ENCODE results near the gene HECW1.

HECW1 gene

DNA sequence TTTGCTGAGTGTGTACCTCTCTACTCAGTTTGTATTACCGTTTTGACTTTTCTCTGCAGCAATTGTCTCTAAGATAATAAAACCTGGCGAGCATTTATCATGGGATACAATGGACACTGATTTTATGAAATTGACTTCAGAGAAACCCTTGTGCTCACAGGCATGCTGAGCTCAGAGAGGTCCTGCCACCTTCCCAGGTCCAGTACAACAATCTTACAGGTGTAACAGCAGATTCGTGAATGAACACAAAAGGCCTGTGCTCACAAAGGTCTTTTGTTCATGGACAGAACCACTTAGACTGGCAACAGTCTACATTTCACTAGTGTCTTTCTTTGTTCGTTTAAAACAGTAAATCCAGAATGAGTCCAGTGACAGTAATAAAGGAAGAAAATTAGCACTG is 43.2 kb downstream of the HECW1 start:
- TF ChIP-seq, protein P1, sequence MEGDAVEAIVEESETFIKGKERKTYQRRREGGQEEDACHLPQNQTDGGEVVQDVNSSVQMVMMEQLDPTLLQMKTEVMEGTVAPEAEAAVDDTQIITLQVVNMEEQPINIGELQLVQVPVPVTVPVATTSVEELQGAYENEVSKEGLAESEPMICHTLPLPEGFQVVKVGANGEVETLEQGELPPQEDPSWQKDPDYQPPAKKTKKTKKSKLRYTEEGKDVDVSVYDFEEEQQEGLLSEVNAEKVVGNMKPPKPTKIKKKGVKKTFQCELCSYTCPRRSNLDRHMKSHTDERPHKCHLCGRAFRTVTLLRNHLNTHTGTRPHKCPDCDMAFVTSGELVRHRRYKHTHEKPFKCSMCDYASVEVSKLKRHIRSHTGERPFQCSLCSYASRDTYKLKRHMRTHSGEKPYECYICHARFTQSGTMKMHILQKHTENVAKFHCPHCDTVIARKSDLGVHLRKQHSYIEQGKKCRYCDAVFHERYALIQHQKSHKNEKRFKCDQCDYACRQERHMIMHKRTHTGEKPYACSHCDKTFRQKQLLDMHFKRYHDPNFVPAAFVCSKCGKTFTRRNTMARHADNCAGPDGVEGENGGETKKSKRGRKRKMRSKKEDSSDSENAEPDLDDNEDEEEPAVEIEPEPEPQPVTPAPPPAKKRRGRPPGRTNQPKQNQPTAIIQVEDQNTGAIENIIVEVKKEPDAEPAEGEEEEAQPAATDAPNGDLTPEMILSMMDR (conservative IDR thresholded peaks at IDR 0.05; ENCODE audit: control insufficient read depth, insufficient read depth, low read depth, low read length): no peak
- no peak for DNase-seq (ENCODE audit: low read depth)
- H3K4me3 ChIP-seq (ENCODE audit: control insufficient read depth, low read depth, low read length): no peak overlapping the region

DNA sequence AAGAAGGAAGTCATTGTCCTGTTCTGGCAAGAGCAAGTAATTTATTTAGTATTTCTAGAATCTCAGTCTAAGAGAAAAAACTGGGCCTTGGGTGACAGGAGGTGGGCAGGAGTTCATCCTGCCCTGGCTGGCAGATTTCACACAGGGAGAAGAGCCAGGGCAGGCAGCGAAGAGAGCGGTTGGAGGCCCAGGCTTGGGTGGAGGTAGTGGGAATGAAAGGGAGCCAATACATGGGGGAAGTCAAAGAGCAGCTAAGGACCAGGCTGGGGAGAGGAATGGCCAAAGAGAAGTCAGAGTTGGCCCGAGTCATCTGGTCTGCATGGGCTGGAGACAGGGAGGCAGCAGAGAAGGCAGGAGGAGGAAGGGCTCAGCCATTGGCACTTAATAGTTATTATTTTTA is 51.4 kb downstream of the HECW1 start:
- no peak overlapping the region for H3K4me3 ChIP-seq (ENCODE audit: control insufficient read depth, low read depth, low read length)
- TF ChIP-seq, protein P1 (conservative IDR thresholded peaks at IDR 0.05; ENCODE audit: control insufficient read depth, insufficient read depth, low read depth, low read length): no peak
- DNase-seq (ENCODE audit: low read depth): no peak

DNA sequence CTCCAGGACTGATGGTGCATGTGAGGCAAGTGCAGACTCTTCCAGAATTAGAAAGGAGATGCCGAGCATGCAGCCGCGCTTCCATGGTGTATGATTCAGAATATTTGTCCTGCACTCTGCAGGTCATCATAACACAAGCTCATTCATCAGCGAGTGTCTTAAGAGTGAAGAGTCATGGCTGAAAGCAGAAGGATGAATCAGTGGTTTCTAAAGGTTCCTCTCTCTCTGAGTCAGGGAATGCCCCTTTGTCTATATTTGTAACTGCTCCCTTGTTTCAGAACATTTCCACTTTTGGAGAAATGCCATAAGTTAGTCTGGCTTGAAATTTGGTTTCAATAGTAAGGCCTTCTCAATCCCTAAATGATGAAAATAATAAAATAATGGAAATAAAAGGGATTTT is 52.3 kb downstream of the HECW1 start:
- H3K4me3 ChIP-seq (ENCODE audit: control insufficient read depth, low read depth, low read length): no peak overlapping the region
- TF ChIP-seq, protein P1 (conservative IDR thresholded peaks at IDR 0.05; ENCODE audit: control insufficient read depth, insufficient read depth, low read depth, low read length): no peak
- DNase-seq (ENCODE audit: low read depth): peak; percentile 99

DNA sequence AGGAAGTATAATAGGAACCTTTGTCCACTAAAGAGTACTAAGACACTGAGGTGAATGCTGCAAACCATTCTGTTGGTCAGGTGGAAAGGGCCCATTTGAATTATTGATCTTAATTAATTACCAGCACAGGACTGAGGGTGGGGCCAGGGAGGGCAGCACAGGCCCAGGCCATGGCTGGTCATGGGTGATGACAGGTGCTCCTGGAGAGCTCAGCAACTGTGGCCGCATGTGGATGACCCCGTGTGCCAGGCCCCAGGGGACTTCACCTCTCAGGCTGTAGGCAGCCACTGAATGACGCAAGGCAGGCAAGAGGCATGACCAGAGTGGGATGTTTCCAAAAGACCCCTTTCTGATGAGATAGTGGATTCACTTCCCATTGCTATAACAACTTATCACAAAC is 54.2 kb downstream of the HECW1 start:
- no peak overlapping the region for H3K4me3 ChIP-seq (ENCODE audit: control insufficient read depth, low read depth, low read length)
- DNase-seq (ENCODE audit: low read depth): no peak
- TF ChIP-seq, protein P1 (conservative IDR thresholded peaks at IDR 0.05; ENCODE audit: control insufficient read depth, insufficient read depth, low read depth, low read length): no peak

DNA sequence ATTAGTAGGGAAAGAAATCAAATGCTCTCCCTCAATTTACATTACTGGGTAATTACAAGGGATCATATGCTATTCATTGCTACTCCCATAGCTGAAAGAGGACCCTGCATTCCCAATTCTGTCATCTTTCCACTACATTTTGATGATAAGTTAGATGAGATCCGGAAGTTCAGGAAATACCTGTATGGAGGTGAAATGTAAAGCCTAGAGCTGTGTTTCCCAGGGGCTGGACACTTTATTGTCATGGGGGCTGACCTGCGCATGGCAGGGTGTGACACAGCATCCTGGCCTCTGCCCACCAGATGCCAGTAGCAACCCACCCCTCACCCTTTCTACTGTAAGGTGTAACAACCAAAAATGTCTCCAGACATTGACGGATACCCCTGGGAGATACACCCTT is 56.6 kb downstream of the HECW1 start:
- no peak overlapping the region for H3K4me3 ChIP-seq (ENCODE audit: control insufficient read depth, low read depth, low read length)
- no peak for DNase-seq (ENCODE audit: low read depth)
- TF ChIP-seq, protein P1 (conservative IDR thresholded peaks at IDR 0.05; ENCODE audit: control insufficient read depth, insufficient read depth, low read depth, low read length): no peak

DNA sequence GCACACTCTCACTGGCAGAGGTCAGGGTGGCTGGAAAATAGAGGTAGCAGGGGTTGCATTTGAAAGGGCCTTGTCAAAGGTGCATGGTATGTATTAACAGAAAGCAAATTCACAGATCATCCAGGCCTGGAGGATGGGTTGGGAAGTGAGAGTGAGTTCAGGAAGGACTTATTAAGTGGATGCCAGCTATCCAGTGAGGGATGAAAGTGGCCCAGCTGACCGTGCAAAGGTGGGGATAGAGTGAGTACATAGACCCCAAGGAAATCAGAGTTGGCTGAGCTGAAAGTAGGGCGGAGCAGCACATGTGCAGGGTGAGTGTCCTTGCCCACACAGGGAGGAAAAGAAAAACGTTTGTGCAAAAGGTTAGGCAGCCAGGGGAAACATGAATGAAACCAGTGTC is 58.1 kb downstream of the HECW1 start:
- no peak for DNase-seq (ENCODE audit: low read depth)
- H3K4me3 ChIP-seq (ENCODE audit: control insufficient read depth, low read depth, low read length): no peak overlapping the region
- TF ChIP-seq, protein P1 (conservative IDR thresholded peaks at IDR 0.05; ENCODE audit: control insufficient read depth, insufficient read depth, low read depth, low read length): no peak

DNA sequence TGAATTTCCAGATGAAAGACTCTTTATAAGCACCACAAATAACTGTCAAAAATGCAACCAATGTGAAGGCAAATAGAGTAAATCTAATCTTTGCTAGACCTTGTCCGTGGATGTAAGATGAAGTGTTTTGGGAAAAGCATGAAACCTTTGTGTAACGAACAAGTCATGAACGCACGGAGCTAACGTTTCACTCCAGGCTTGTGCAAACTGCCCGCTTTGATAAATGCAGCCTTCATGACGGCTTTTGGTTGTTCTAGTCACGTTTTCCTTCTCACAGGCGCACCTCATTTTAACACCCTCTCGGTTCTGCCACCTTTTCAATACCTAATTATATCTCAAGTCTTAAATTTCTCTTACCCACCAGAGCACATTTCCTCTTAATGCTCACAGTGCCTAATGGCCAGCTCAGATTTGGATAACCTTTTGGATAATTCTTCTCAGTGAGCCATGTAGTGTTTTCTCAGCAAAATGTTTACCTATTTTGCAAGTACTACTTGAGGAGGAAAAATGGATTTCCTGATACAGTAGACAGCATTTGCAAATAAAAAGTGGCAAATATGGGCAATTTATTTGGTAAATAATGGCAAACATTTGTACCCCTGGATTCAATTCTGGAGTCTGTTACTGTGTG is 63.2 kb downstream of the HECW1 start:
- no peak for DNase-seq (ENCODE audit: low read depth)
- no peak overlapping the region for H3K4me3 ChIP-seq (ENCODE audit: control insufficient read depth, low read depth, low read length)
- TF ChIP-seq, protein P1 (conservative IDR thresholded peaks at IDR 0.05; ENCODE audit: control insufficient read depth, insufficient read depth, low read depth, low read length): no peak

Data from fibroblast of mammary gland (primary cell).